ENCODE results near the gene ZNF532.

ZNF532 gene

DNA sequence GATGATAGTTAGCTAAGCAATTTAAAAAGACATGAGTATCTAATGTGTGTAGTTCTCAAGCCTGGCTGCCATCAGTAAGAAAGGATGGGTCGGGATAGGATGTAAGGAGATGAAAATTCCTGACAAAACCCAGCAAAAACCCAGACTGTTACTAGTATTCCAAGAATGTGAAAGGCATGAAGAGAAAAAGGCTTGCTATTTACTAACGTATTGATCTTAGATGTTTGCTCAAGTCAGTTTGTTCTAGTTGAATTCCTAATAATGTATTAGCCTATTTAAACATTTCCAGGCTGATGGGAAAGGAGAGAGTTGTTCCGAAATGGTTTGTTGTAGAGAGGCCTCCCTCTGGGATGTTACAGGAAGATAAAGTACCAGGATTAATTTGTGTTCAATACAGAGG, 88.2 kb downstream of the ZNF532 start:
- no peak for DNase-seq

GRCh38 chr18:58953627-58954026, 89.0 kb downstream of the ZNF532 start:
- no peak for DNase-seq

DNA sequence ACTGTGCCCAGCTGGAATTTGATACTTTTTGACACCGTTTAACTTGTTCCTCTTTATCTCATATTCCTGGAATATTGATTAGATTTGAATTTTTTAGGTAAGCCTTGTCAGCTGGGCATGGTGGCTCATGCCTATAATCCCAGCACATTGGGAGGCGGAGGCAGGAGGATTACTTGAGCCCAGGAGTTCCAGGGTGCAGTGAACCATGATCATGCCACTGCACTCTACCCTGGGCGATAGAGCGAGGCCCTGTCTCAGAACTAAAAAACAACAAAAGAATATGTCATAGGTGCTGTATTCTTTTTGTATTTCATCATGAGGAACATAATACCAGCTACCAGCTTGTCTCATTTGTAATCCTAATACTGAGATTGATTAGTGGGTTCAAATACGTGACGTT, 90.3 kb downstream of the ZNF532 start:
- no peak for DNase-seq

DNA sequence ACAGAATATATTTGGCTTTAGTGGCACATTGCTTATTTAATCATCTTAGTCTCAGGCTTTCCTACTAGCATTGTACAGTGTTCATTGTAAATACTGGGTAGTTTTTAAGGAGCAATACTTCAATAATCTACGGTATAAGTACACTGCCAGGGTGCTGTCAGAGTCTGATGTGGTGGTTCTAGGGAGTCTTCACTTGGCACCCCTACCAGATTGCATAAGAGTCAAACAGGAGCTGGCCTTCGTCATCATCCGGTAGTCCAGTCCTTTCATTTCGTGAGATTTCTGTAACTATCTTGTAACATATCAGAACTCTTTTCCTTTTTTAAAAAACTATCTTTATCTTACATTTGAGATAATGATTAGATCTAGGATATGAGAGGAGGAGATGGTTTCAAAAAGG, 91.1 kb downstream of the ZNF532 start:
- DNase-seq: no peak

DNA sequence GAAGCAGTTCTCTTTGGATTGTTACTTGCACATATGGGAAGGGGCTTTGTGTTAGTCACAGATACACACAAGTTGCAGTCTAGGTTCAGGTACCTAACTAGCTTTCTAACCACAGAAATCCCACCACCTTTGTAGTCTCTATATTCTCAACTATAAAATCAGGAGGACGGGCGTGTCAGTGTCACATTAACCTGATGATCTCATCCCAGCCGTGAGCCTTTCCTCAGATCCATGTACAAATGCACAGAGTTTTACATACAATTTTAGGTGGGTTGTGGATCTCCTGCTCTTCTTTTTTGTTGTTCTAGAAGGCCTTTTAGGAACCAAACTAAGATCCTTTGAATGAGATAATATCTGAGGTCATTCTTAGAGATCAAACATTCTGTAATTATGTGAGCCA, 94.0 kb downstream of the ZNF532 start:
- no peak for DNase-seq

DNA sequence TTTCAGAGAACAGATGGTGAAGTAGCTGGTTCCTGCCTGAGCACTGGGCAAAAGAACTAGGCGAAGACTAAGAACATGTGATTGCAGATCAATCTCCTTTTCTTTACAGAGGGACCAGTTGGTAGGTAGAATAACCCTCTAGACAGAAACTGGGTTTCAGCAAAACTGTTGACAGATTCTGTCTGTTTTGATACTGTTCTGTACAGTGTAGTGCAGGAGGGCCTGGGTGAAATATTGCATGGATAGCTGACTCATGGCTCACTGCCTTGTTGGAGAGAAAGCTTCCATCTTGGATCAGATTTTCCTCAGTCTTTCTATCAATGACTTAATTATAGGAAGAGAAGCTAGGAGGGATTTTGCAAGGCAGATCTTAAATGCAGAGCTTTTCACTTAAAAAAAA, 95.8 kb downstream of the ZNF532 start:
- DNase-seq: no peak

DNA sequence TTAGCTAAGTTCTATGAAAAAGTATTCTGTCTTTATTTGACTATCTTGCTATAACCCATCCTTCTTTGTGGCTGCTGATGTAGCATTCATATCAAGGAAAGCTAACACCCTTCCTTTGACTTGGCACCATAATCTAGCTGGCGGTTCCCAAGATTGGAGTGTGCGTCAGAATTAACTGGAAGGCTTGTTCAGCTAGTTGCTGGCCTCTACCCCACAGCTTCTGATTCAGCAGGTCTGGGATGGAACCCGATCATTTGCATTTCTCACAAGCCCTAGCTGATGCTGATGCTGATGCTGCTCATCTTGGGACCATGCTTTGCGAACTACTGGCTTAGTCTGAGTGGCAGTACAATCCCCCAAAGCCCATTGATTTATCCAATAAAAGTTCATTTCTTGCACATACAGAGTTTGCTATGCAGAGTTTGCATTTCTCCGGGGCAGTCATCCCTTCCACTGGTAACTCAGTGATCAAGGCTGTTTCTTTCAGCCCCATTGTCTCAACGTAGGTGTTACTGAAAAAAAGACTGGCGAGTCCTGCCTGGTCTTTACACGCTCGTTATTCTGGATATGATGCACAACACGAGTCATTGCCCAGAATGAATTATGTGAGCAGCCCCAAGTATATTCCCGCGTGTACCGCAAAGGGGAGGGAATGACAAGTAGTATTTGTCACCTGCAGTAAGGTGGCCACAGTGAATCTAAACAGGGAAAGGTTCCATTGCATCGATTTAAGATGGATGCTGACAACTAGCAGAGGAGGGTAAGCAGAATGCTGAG, 96.5 kb downstream of the ZNF532 start:
- no peak for DNase-seq

GRCh38 chr18:58962336-58962735, 97.7 kb downstream of the ZNF532 start:
- DNase-seq: no peak

- DNase-seq: no peak
Measured at GRCh38 chr18:58965291-58966004, 100.8 kb downstream of the ZNF532 start.

DNA sequence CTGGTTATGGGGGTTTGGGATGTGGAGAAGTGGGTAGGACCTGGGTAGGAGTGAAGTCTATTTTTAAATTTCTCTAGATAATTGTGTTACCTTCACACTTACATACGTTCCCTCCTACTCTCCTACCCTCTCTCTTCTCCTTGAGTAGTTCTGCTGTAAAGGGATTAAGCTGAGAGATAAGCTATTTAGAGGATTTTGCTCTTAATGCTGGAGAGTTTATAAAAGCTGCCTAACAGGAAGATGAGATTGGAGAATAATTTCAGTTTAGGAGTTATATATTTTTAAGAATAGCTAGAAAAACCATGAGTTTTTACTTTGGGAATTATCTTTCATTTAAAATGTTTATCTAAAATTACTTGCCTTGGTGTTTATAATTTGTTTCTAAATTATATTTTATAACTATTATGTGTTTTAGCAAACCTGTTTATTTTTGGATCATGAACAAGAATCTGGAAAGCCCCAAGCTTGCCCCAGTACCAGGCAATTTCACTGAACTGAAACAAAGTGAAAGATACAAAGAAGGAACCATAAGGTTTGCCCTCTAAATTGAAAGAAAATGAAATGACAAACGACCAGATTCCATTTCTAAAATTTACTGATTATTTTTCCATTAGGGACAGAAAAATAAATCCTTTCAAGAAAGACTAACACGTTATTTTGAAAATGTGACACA, 101.5 kb downstream of the ZNF532 start:
- DNase-seq: no peak

- DNase-seq: no peak
Measured at GRCh38 chr18:58966704-58967103, 102.0 kb downstream of the ZNF532 start.

DNA sequence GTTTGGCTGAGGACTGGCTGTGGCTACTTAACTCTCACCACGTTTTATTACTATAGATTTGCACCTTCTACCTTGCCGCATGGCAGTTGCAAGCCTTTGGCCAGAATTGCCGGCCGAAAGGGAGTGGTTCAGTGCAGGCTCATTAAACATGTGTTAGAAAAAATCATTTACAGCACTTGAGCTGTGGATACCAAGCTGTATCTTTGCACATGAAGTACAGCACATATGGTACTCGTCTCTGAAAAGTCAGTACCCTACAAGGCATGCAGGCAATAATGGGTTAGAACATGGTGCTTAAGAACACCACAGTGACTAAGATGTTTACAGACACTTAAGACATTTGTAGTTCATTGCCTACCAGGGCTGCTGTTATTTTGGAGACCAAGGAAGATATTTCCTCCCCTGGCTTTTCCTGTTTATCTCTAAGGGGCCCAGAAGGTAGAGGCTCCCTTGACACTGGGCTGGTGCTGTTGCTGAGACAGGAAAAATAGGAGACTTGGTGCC, 103.1 kb downstream of the ZNF532 start:
- DNase-seq: no peak

DNA sequence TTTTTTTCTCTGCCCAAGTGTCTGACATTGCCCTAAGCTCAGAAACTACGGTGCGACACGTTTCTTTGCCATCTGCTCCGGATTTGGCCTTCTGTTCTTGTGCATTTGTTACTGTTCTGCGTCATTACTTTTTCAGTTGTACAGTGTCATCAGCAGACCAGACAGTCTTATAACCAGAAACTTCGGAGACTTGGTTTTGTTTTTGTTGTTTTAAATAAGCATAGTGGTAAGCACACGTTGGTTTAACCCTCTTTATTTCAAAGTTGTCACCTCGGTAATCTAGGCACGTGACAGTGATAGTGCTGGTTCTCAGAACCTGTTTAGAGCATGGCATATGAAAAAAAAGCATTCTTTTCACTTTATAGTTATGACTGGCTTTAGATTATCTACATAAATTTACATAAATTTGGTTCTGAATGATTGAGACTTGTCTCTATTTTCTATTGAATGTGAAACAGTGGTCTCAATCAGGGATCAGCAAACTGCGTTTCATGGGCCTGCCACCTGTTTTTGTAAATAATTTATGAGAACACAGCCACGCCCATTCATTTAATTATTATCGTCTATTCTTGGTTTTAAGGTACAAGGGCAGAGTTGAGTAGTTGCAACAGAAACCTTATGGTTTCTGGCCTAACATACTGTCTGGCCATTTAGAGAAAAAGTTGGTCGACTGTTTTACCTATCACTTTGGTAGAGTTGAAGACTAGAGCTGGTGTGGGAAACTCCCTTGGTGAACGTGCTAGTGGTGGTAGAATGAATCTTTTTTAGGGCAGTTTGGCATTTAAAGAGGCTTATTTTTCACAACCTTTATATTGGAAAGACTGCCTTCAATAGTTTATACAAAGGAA, 106.5 kb downstream of the ZNF532 start:
- no peak for DNase-seq

DNA sequence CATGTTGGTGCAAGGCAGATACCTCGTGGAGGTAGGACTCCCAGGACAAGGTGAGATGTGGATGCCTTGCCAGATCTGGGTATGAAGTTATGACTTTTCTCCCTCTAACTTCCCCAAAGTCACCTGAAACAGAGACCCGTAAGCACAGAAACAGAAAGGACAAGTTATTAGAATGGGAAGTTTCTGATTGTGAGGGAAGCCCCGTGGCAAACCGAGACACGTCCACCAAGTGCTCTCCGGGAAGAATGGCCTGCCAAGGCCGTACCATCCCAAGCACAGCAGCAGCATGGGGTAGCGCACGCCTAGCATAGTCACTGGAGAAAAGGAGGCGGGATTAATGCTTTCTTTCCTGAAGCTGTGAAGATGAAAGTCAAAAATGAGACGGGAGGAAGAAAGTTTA, 110.6 kb downstream of the ZNF532 start:
- no peak for DNase-seq

DNA sequence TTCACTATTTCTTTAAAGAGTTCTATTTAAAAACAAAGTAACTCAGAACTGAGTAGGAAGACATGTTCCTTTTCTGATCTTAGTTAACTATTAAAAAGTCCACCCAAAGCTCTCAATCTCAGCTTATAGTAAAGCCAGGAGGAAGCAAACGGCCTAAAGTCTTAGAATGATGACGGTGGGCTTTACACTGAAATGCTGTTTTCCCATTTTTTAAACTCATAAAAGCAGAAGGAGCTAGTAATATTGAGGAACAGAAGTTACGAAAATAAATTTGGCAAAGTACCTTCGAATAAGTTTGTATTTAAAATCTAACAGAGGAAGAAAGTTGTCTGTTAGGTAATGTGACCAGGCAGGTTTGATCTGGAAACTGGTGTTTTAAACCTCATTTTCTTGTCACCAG, 111.1 kb downstream of the ZNF532 start:
- no peak for DNase-seq

GRCh38 chr18:58977223-58977622, 112.5 kb downstream of the ZNF532 start:
- no peak for DNase-seq

DNA sequence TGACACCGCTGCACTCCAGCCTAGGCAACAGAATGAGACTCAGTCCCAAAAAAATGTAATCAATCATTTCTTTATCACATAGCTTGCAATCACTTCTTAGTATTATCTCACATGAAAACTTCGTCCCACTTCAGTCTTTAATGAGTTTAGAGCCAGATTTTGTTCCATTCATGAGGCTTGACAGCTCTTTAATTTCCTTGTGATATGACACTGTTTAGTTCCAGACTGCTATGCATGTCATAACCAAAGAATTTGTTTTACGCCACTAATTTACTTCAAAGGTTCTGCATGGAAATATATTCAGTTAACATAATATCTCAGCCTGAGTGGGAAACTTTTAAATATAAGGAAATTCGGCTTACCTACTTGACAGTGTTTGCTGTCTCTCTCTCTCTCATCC, 113.1 kb downstream of the ZNF532 start:
- DNase-seq: no peak

DNA sequence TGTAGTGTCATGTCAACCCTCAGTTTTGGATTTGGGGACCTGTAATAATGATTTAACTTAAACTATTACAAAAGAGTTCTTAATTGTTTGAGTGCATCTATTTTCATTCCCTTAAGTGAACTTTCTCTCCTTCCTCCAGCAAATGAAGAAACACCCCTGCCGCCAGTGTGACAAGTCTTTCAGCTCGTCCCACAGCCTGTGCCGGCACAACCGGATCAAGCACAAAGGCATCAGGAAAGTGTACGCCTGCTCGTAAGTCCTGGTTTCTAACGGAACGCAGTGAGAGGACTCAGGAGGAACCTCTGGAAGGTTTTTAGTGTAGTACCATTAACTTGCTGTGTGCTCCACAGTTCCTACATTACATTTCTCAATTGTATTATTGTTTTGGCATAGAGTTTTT, 114.2 kb downstream of the ZNF532 start:
- DNase-seq: no peak

GRCh38 chr18:58979615-58980014, 114.9 kb downstream of the ZNF532 start:
- DNase-seq: no peak

DNA sequence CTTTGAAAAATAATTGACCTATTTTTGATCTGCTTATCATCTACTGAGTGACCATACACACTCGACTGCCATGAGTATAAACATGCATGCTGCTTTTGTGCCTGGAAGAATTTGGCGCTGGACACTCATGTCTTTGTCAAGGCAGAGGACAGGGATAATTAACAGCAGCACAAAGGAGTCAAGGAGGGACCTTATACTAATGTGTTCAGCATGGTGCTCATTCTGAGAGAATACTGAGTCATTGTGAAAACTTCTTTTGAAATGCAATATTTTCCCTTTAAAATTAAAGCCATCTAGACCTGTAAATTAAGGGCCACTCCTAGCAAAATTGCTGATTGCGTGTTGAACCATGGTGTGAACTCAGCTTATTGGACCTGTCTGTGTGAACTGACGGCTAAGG, 116.3 kb downstream of the ZNF532 start:
- DNase-seq: no peak

DNA sequence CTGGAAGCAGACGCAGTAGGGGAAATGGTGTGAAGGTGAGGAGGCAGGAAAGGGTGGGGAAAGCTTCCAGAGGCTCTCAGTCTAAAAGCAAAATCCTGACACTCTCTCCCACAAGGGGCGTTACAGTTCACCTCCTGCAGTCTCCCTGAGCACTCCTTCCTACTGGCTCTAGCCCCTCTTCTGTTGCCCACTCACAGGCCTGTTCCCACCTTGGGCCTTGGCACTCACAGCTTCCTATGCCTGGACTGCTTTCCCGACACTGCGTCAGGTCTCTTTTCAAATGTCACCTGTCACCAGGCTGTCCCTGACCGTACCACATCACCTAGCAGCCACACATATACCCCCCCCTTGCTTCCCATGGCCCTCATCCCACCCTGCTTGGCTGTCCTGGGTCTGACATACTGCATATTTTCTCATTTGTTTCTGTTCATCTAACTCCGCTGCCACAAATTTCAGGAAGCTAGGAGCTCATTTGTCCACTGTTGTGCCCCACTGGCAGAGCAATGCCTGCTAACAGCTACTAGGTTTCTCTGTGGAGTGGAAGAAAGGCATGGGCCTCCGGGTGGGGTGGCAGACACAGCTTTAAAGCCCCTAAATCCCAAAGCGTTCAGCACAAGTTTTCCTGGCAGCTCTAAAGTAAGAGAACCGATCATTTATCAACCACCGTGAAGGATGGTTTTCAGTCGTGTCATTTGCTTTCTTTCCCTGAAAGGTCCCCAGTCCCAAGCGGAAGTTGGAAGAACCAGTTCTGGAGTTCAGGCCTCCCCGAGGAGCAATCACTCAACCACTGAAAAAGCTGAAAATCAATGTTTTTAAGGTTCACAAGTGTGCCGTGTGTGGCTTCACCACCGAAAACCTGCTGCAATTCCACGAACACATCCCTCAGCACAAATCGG, 118.8 kb downstream of the ZNF532 start:
- no peak for DNase-seq

DNA sequence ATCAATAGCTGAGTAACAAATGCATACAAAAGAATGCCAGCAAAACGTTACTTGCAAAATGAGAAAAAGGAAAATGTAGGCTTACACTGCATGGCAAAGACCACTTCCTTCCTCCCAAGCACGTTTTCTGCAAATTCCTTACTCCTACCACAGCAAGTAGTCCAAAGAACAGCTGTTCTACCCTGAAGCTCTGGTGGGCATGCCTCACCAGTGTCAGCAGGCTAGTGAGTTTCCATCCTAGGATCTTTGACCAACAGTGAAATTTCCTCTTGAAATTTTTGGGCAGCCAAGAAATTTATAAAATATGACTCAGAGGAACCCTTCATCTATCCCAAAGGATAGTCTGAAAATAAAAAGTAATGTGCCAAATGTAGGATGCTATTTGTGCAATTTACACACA, 123.9 kb downstream of the ZNF532 start:
- no peak for DNase-seq
